Activated CD8-positive, alpha-beta memory T cell treated with anti-CD3 and anti-CD28 coated beads, Interleukin-2, amount 50 U/mL, for 24 hours (primary cell): Measurements from ENCODE around the gene CYP4F2.
A peak's percentile ranks its signal among the peaks of the same experiment; 100 is the strongest.
"Not testable (repeated sequence)": the region's sequence is repeated elsewhere in the genome, so short reads cannot be mapped to it uniquely, and the experiment has no call there.

Experiments
- DNase-seq: peaks from one replicate; pipeline ENCODE4 v3.0.0-alpha.2; 2020; ENCODE audit errors: extremely low read depth

CYP4F2 gene

DNA sequence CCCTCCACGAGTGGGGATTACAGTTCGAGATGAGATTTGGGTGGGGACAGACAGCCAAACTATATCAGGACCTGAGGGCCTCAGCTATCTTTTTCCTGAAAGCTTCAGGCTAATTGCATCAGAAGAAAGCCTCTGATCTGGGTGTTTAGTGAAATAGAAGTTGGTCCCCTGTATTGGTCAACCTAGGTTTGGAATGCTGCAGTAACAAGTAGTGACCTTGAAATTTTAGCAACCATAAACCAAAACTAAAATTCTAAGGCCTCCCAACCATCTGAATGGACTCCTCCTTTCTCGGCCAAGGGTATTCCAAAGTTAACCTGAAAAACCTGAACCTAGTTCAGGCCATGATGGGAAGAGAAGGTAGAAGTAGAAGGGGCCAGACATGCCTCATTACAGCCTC, 47.5 kb downstream of the CYP4F2 start:
- no peak for DNase-seq

DNA sequence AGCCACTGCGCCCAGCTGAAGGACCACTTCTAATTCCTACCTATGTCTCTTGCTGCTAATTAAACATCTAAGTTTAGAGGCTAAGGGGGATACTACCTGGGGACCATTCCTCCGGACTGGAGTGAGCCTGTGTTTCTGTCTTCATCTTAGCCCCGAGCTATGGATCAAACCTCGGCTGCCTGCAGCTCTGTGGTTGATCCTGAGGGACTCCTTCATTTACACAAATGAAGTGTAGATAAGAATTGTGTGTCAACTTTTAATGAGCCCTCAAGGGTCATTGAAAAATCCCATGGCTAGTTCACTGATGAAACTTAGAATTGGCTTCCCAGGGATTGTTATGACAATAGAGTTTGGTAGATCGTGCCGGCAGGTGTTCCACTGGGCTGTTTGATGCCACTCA, 51.0 kb downstream of the CYP4F2 start:
- no peak for DNase-seq

DNA sequence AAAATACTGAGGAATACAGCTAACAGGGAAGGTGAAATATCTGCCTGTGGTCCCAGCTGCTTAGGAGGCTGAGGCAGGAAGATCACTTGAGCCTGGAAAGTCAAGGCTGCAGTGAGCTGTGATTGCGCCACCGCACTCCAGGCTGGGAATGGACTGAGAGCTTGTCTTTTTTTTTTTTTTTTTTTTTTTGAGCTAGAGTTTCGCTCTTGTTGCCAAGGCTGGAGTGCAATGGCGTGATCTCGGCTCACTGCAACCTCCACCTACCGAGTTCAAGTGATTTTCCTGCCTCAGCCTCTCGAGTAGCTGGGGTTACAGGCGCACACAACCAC, 54.0 kb downstream of the CYP4F2 start:
- DNase-seq: not testable (repeated sequence)

DNA sequence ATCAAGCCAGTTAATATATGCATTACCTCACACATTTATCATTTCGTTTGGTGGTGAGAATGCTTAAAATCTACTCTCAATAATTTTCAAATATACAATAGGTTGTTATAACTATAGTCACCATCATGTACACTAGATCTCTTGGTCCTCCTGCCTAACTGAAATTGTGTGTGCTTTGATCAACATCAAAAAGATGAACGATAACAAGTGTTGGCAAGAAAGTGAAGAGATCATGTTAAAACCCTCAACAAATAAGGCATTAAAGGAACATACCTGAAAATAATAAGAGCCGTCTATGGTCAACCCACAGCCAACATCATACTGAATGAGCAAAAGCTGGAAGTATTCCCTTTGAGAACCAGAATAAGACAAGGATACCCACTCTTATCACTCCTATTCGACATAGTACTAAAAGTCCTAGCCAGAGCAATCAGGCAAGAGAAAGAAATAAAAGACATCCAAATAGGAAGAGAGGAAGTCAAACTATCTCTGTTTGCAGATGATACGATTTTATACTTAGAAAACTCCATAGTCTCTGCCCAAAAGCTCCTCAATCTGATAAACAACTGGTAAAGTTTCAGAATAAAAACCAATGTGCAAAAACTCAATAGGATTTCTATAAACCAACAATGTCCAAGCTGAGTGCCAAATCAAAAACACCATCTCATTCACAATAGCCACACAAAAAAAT, 54.5 kb downstream of the CYP4F2 start:
- no peak for DNase-seq

DNA sequence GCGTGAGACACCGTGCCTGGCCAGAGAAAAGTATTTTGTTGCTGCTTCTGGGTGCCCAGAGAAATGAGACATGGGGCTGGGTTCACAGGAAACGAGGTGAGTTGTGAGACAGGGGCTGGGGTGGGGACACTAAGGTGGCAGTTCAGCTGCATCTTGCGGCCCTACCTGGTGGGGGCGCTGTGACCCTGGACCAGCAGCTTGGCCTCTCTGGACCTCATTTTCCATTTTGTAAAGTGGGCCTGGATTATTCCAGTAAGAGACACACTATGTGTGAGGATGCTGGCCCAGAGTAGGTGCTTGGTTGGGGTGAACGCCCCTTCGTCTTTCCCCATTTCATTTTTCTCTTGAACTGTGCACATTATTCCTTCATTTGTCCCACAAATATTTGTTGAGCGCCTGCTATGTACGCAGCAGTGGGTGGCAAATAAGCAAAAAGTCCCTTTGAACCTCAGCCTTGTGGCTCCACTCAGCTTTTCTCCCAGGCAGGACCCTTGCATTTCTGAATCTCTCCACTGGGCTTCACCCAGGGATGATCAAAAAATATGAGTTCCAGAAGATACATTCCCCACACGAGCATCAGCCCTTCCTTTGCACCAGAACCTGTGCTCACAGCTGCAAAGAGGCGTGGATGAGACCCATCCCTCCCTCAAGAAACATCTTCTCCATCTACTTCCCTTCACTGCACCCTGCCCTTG, 55.9 kb downstream of the CYP4F2 start:
- DNase-seq: no peak

DNA sequence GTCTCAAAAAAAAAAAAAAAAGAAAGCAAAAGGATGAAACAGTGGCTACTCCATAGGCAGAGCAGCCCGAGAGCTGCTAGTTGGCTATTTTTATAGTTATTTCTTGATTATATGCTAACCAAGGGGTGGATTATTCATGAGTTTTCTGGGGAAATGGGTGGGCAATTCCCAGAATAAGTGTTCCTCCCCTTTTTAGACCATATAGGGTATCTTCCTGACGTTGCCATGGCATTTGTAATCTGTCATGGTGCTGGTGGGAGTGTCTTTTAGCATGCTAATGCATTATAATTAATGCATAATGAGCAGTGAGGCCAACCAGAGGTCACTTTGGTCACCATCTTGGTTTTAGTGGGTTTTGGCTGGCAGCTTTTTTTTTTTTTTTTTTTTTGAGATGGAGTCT, 57.0 kb downstream of the CYP4F2 start:
- no peak for DNase-seq

DNA sequence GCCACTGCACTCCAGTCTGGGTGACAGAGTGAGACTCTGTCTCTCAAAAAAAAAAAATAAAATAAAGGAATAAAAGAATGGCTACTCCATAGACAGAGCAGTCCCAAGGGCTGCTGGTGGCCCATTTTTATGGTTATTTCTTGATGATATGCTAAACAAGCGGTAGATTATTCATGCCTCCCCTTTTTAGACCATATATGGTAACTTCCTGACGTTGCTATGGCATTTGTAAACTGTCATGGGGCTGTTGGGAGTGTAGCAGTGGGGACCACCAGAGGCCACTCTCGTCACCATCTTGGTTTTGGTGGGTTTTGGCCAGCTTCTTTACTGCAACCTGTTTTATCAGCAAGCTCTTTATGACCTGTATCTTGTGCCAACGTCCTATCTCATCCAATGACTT, 58.0 kb downstream of the CYP4F2 start:
- DNase-seq: not testable (repeated sequence)

DNA sequence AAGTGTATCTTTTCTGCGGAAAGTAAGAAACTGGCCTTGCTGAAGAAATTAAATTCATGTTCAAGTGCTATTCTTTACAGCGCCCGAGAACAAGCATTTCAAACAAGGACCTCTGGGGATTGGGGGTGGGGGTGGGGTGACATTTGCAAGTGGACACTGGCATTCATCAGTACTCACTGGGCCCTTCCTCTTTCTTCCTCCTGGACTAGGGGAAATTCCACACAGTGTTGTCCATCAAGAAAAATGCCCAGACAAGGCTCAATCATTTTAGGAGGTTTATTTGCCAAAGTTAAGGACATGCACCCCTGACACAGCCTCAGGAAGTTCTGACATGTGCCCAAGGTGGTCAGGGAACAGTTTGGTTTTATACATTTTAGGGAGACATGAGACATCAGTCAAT, 59.5 kb downstream of the CYP4F2 start:
- no peak for DNase-seq

DNA sequence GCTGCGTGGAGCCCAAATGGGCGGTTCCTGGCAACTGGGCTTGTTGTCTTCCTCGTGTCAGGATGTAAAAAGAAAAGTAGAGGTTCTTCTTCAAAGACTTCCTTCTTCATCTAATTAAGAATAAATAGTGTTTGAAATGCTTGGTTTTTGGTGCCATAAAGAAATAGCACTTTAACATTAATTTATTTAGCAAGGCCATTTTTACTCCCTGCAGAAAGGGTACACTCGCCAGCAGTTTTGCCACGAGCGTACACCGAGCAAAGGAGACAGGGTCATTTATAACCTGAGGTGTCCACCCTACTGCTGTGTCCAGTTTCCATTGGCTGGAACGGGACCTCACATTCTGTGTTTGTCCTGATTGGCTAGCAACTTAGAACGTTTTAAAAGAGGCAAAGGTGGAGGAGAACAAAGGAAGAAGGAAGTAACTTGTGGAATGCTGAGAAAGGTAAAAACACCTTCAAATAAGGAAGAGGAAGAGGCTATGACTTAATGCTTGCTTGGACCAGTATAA, 60.6 kb downstream of the CYP4F2 start:
- DNase-seq: no peak

DNA sequence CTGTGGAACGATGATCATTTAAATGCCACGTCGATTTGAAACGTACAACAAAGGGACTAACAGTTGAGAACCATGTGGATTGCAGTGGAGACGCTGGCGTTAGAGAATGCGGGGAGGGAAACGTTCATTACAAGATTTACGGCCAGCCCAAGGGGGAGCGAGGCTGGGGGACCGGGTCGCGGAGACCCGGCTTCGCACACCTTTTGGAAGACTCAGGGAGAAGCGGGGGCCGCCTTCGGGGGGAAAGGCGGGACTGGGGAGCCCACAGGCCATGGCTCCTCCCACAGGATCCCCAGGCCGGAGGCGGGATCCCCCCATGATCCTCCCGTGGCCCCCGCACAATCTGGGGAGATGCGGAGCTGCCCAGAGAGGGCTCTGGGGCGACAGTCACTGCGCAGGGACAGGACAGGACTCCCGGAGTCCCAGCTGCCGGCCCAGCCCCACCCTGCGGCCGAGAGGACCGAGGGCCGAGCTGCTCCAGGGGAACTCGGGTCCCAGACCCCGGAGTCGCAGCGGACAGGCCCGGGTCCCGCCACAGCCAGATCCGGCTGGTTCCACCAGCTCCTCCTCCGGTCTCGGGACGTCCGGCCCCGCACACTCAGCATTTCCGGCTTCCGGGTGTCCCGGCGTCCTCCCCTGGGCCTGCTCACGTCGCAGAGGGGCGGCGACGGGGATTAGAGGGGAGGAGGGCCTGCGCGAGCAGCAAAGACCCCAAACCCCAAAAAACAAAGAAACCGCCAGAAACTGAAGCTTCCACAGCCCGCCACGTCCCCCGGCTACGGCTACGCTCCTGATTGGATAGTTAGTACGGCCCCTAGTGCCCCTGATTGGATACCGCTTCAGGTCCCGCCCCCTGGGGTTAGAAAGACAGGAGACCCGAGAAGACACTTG, 61.3 kb downstream of the CYP4F2 start:
- peak; percentile 91 for DNase-seq

DNA sequence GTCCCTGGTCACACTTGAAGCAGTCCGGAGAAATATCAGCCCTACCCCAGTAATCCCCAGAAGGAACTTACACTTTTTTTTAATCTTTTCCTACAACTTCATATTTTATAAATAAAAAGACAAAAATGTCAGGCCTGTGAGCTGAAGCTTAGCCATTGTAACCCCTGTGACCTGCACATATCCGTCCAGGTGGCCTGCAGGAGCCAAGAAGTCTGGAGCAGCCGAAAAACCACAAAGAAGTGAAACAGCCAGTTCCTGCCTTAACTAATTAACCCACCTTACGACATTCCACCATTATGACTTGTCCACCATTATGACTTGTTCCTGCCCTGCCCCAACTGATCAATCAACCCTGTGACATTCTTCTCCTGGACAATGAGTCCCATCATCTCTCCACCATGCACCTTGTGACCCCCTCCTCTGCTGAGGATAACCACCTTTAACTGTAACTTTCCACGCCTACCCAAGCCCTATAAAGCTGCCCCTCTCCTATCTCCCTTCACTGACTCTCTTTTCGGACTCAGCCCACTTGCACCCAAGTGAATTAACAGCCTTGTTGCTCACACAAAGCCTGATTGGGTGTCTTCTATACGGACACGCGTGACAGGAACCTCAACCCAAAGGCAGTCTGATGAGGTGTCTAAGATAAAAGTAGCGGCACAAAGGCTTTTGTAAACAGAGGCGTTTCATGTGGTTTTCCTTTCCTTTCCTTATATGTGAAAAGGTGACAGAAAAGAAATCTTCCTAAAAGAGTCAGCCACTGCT, 62.1 kb downstream of the CYP4F2 start:
- peak; percentile 8 for DNase-seq

DNA sequence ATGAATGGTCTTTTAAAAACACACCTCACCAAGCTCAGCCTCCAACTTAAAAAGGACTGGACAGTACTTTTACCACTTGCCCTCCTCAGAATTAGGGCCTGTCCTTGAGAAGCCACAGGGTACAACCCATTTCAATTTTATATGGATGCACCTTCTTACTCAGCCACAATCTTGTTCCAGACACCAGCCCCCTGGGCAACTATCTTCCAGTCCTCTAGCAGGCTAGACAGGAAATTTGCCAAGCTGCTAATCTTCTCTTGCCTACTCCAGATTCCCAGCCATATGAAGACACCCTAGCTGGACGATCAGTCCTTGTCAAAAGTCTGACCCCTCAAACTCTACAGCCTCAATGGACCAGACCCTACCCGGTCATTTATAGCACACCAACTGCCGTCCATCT, 63.6 kb downstream of the CYP4F2 start:
- DNase-seq: not testable (repeated sequence)

DNA sequence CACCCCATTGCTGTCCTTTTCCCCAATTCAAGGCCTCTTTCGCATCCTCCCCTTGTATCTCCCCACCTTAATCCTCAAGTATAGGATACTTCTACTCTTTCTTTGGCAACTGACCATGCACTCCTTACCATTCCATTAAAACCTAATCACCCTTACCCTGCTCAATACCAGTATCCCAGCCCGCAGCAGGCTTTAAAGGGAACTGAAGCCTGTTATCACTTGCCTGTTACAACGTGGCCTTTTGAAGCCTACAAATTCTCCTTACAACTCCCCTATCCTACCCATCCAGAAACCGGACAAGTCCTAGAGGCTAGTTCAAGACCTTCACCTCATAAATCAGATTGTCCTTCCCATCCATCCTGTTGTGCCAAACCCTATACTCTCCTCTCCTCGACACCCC, 66.2 kb downstream of the CYP4F2 start:
- DNase-seq: no peak

DNA sequence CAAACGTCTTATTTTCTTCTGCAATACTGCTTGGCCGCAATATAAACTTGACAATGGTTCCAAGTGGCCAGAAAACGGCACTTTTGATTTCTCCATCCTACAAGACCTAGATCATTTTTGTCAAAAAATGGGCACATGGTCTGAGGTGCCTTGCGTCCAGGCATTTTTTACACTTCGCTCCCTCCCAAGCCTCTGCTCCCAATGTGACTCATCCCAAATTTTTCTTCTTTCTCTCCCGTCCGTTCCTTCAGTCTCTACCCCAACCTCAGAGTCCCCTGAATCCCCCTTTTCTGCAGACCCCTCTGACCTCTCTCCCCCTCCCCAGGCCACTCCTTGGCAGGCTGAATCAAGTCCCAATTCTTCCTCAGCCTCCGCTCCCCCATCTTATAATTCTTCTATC, 68.1 kb downstream of the CYP4F2 start:
- DNase-seq: no peak

DNA sequence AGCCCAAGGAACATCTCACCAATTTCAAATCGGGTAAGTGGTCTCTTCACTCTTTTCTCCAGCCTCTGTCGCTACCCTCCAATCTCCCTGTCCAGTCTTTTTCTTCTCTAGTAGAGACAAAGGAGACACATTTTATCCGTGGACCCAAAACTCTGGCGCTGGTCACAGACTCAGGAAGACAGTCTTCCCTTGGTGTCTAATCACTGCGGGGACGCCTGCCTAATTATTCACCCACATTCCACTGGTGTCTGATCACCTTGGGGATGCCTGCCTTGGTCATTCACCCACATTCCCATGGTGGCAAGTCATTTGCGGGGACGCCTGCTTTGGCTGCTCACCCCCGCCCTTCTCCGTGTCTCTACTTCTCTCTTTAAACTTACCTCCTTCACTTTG, 68.6 kb downstream of the CYP4F2 start:
- DNase-seq: no peak

DNA sequence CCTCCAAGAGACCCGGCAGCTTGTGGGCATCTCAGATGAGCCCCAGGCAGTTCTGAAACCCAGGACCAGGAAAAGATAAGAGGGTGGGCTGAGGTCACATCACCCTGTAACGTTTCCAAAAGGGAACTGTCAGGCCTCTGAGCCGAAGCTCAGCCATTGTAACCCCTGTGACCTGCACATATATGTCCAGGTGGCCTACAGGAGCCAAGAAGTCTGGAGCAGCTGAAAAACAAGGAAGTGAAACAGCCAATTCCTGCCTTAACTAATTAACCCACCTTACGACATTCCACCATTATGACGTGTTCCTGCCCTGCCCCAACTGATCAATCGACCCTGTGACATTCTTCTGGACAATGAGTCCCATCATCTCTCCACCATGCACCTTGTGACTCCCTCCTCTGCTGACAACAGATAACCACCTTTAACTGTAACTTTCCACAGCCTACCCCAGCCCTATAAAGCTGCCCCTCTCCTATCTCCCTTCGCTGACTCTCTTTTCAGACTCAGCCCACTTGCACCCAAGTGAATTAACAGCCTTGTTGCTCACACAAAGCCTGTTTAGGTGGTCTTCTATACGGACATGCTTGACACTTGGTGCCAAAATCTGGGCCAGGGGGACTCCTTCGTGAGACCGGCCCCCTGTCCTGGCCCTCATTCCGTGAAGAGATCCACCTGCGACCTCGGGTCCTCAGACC, 69.1 kb downstream of the CYP4F2 start:
- DNase-seq: not testable (repeated sequence)

DNA sequence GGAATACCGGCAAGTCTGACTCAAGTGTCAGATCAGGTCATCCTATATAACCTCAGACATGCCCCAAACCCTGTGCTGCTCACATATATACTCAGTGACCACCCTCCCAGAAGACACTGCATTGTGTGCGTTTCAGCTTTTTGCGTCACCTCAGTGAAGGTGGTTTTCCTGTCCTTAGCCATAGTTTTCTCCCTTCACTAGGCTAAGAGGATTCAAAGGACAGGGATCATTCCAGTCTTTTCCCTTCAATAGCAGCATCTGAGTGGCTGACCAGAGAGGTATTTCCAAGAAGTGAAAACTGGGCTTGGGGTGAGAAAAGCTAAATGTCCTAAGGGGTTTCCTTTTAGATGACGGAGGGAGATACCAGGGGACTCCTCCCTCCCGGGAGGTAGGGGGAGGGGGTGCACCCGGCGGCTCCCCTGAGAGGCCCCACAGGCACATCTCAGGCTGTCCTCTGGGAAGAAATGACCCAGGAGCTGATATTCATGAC, 69.7 kb downstream of the CYP4F2 start:
- DNase-seq: no peak
